ENCODE results near the gene FAM118B.
A peak's percentile ranks its signal among the peaks of the same experiment; 100 is the strongest.

Gene FAM118B

GRCh38 chr11:126186708-126187529, 24.7 kb upstream of the FAM118B start:
- DNase-seq = no peak

GRCh38 chr11:126188332-126189108, 23.1 kb upstream of the FAM118B start:
- no peak for DNase-seq

- DNase-seq = no peak
Measured at GRCh38 chr11:126189109-126189929, 22.3 kb upstream of the FAM118B start.

GRCh38 chr11:126190792-126191191, 20.8 kb upstream of the FAM118B start:
- DNase-seq = no peak

- no peak for DNase-seq
Measured at GRCh38 chr11:126191379-126192073, 20.1 kb upstream of the FAM118B start.

- no peak for DNase-seq
Measured at GRCh38 chr11:126192361-126192760, 19.2 kb upstream of the FAM118B start.

GRCh38 chr11:126193038-126193478, 18.5 kb upstream of the FAM118B start:
- no peak for DNase-seq

- DNase-seq = peak in 1 of 2 donors; percentile 25
Measured at GRCh38 chr11:126194121-126194543, 17.4 kb upstream of the FAM118B start.

- no peak for DNase-seq
Measured at GRCh38 chr11:126195119-126195518, 16.5 kb upstream of the FAM118B start.

GRCh38 chr11:126197277-126197939, 14.2 kb upstream of the FAM118B start:
- no peak for DNase-seq

- DNase-seq = no peak
Measured at GRCh38 chr11:126198648-126199047, 12.9 kb upstream of the FAM118B start.

- DNase-seq = no peak
Measured at GRCh38 chr11:126202646-126203359, 8.8 kb upstream of the FAM118B start.

- no peak for DNase-seq
Measured at GRCh38 chr11:126205359-126205758, 6.2 kb upstream of the FAM118B start.

- no peak for DNase-seq
Measured at GRCh38 chr11:126207896-126208295, 3.7 kb upstream of the FAM118B start.

- DNase-seq = no peak
Measured at GRCh38 chr11:126210871-126211235, 729 bp upstream of the FAM118B start.

- no peak for DNase-seq
Measured at GRCh38 chr11:126212089-126212660, 593 bp downstream of the FAM118B start.

- DNase-seq = no peak
Measured at GRCh38 chr11:126214441-126214840, 2.9 kb downstream of the FAM118B start.

- DNase-seq = no peak
Measured at GRCh38 chr11:126214841-126215240, 3.3 kb downstream of the FAM118B start.

GRCh38 chr11:126216526-126217305, 5.1 kb downstream of the FAM118B start:
- no peak for DNase-seq

GRCh38 chr11:126217491-126217890, 5.9 kb downstream of the FAM118B start:
- no peak for DNase-seq

All from bone marrow (tissue), 2 donors.